ENCODE measurements around the gene GRIA1.

Gene GRIA1

DNA sequence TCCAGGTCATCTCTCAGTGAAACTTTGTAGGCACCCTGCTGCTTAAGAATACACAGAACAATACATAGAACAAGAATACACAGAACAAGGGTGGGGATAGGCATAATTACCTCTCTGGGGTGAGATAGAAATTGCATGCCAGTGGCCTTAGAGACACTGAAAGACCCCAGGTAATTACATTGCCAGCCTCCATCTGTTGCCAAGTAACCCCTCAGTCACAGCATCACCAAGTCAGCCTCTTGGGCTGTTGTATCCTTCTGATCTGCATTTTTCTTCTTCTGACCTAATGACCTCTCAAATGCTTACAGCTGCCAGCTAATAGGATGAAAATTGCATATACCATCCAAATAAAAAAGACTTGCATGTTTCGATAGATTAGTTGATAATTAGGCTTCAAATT, 167.7 kb downstream of the GRIA1 start:
- no peak for DNase-seq (ENCODE audit: low read depth in 2 of 3, low spot score in 2 of 3)

DNA sequence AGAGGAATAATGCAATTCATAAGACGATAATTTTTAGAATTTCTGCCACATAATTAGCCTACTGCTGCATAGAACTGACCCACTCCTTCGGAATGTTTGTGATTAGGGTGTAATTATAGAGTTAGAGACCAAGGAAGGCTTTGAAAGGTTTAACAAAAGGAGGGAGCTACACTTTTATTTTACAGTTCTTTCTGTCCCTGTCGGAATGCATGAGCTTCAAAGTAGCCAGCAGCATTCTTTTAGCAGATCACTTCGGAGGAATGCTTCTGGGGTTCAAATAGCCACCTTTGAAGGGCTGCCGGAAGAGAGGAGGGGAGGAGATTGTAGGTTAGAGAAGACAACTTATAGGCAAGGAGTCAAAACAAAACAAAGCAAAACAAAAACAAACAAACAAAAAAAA, 168.1 kb downstream of the GRIA1 start:
- no peak for DNase-seq (ENCODE audit: low read depth in 2 of 3, low spot score in 2 of 3)

DNA sequence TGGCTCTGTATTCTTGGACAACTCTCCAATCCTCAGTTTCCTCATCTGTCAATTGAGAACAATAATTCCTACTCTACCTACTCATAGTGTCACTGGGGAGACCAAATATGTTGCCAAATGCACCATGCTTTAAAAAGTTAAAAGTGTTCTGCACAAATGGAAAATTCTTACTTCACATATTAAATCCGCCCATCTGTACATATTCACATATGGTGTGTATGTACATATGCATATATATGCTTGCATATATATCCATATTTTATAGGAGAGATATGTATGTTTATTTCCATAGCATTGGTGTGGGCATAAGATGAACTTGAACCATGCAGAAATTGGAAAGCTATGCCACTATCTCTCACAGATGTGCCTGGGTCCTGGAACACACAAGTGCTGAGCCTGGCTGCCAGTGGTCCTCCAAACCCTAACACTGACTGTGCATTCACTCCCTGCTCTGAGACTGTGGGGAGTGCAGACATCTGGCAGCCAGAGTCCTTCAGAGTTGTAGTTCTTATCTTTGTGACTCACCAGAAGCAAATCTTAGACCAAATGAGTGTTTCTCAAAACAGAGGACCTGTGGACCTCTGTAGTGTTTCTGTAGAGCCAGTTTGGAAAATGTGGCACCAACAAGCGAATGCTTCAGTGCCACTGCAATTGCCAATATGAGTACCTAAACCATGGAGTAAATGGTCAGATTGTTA, 168.7 kb downstream of the GRIA1 start:
- no peak for DNase-seq (ENCODE audit: low read depth in 2 of 3, low spot score in 2 of 3)

GRCh38 chr5:153660919-153661318, 170.4 kb downstream of the GRIA1 start:
- no peak for DNase-seq (ENCODE audit: low read depth in 2 of 3, low spot score in 2 of 3)

DNA sequence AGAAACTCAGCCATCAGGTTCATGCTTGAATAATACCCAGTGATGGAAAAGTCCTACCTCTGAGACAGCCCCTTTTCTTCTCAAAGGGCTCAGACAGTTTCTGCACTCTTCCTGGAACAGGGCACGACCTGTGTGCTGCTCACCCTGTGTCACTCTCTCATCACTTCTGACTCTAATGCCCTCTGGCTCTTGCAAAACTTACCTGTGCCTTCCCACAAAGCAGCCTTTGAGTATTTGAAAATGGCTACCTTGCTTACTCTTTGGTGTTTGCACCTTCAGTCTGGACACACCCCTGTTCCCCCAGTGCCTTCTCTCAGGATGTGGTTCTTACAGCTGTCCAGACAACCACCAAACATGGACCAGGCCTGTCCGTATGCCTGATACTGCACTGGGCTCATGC, 171.4 kb downstream of the GRIA1 start:
- no peak for DNase-seq (ENCODE audit: low read depth in 2 of 3, low spot score in 2 of 3)

DNA sequence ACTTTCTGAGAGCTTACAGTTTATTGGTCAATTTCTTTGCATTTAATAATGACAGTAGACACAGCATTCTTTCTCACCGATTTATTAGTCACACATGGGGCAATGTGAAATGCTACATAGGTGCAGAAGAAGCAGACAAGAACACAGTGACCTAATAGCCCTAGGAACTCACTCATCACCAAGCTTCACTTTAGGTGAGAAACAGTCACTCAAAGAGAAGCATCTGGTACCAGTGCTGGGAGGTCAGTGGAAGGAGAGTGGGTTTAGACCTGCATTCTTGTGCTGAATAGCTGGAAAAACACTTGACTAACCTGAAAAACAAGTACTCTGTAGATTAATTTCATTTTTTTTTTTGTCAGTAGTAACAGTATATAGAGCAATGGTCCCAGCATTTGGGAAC, 179.6 kb downstream of the GRIA1 start:
- no peak for DNase-seq (ENCODE audit: low read depth in 2 of 3, low spot score in 2 of 3)

DNA sequence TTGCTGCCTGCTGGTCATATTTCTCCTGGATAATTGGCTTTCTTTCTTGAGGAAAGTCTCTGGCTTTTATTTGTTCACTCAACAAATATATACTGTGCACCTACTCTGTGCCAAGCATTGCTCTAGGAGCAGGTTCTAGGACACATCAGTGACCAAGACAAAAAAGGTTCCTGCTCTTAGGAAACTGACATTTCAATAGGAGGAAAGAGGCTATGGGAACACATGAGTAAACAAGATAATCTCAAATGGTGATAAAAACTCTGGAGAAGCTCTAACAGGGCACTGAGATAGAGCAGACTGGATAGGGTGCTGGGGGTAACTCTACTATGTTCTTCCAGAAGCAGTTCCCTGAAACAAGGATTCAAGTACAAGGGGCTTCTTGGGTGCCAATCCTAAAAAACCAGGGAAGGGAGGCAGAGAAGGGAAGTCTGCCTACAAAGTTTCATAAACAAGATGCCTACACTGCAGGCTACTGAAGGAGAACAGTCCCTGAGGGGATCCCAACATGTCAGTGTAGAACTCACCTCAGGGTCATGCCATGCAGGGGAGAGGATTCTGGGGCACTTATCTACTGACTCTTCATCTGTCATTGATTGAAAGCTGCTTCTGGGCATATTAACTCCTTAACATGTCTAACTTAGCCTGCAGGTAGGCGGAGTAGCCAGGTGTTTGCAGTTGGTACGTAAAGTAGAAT, 181.3 kb downstream of the GRIA1 start:
- no peak for DNase-seq (ENCODE audit: low read depth in 2 of 3, low spot score in 2 of 3)

- no peak for DNase-seq (ENCODE audit: low read depth in 2 of 3, low spot score in 2 of 3)
Measured at GRCh38 chr5:153672347-153673090, 182.0 kb downstream of the GRIA1 start.

- no peak for DNase-seq (ENCODE audit: low read depth in 2 of 3, low spot score in 2 of 3)
Measured at GRCh38 chr5:153674356-153674755, 183.9 kb downstream of the GRIA1 start.

DNA sequence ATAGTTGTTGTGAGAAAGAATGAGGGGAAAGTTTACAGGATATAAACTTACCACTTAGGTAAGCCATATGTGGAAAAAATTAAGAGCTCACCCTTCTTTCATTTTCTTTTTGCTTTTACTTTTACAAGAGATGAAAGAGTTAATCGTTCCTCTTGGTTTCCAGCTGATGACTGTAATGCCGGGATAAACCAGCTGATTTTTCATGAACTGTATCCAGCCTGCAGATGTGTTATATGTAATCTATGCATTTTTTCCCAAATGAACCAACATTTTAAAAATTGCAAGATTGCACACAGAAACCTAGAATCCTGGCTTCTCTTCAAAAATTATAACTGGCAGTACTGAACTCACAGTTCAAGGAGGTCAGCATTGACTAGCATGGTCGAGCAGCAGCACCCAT, 185.9 kb downstream of the GRIA1 start:
- no peak for DNase-seq (ENCODE audit: low read depth in 2 of 3, low spot score in 2 of 3)

GRCh38 chr5:153676821-153677220, 186.4 kb downstream of the GRIA1 start:
- DNase-seq (ENCODE audit: low read depth in 2 of 3, low spot score in 2 of 3): no peak

- DNase-seq (ENCODE audit: low read depth in 2 of 3, low spot score in 2 of 3): no peak
Measured at GRCh38 chr5:153678617-153679329, 188.3 kb downstream of the GRIA1 start.

DNA sequence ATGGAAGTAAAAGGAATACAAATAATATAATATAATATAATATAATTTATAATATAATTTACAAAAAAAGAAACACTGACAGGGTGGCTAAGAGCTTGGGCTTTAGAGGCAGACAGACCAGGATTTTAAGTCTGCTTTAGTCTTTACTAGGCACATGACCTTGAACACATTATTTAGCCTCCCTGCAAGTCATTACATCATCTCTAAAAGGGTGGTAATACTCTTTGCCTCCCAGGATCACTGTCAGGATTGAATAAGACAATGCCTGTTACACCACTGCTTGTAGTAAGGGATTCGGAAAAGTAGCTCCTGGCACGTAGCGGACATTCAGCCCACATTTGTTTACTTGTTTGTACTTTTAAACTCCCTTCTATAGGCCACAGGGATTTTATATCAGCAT, 199.8 kb downstream of the GRIA1 start:
- no peak for DNase-seq (ENCODE audit: low read depth in 2 of 3, low spot score in 2 of 3)

DNA sequence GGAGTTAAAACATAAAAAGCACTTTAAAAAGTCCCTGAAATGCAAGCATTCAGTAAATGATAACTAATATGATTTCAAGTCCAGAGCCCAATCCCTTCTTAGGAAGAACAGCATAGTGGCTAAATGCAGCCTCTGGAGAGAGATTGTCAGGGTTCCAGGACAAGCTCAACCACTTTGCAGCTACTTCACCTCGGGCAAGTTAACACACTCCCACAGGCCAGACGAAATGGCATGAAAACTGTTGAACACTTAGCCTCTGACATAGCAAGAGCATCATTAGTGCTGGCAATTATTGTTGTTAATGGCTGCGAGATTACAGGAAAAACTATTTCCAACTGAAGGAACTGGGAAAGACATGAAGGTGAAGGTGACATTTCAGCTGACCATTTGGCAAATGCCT, 205.8 kb downstream of the GRIA1 start:
- no peak for DNase-seq (ENCODE audit: low read depth in 2 of 3, low spot score in 2 of 3)

DNA sequence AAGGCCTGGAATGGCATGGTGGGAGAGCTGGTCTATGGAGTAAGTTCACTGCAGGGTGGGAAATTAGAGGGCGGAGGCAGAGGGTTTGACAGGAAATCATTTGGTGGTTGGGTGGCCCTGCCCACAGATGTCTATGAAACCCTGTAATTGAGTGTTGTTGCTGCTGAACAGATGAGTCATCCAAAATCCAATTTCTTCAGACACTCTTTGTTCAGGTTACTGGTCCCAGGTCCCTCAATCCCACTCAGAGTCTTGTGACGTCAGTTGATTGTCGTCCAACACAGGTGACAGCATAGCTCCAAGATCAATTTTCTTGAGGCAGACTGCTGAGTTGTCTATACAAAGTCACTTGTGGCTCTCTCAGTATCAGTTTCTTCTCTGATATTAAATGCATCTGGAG, 208.6 kb downstream of the GRIA1 start:
- no peak for DNase-seq (ENCODE audit: low read depth in 2 of 3, low spot score in 2 of 3)

DNA sequence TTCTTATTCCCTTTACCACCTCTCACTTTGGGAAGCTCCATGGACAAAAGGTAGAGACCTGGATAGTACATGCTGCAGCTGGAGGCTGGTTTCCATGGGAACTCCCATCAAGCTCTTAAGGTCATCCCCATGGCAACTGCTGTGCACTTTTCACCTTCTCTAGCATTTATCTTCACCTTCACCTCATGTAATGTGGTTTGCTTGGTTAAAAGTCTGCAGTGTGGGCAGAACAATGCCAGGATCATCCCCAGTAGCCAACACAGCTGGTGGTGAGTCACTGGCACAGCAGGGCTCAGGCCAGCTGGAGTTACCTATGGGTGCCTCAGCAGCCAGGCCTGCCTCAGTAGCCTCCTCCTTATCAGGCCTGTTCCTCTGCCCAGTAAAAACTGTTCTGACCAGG, 210.5 kb downstream of the GRIA1 start:
- no peak for DNase-seq (ENCODE audit: low read depth in 2 of 3, low spot score in 2 of 3)

DNA sequence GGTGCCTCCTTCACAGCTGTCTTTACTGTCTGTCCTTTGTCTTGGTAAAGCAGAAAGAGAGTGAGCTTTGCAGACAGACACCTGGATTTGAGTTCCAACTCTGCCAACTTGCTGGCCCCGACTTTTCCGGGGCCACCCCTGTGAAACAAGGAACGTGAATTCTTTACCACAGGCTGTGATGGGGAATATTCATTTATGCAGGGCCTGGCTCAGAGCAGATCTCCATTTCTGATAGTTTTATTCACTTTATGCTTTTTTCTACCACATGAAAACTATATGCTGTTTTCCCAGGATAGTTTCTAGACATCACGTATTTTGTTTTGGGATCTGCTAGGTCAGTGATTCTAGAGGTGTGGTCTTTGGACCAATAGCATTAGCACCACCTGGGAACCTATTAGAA, 211.8 kb downstream of the GRIA1 start:
- DNase-seq (ENCODE audit: low read depth in 2 of 3, low spot score in 2 of 3): no peak

DNA sequence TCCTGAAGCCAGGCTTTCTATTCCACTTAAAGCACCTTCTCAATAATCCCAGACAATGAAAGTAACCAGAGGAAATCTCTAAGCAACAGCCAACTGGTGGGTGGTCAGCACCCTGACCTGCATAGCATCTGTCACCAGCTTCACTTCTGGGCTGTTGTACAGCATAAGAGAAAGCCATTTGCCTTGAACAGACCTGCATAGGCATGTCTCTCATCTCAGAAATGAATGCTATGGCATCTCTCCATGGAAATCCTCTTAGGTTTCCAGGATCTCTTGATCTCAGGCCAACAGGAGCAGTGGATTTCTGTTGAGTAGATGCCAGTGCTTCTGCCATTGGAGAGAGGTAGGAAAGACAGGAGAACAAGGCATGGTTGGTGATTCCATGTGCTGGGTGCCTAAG, 213.6 kb downstream of the GRIA1 start:
- no peak for DNase-seq (ENCODE audit: low read depth in 2 of 3, low spot score in 2 of 3)

- no peak for DNase-seq (ENCODE audit: low read depth in 2 of 3, low spot score in 2 of 3)
Measured at GRCh38 chr5:153707626-153708025, 217.2 kb downstream of the GRIA1 start.

- DNase-seq (ENCODE audit: low read depth in 2 of 3, low spot score in 2 of 3): no peak
Measured at GRCh38 chr5:153711755-153712154, 221.3 kb downstream of the GRIA1 start.

GRCh38 chr5:153712946-153713345, 222.5 kb downstream of the GRIA1 start:
- DNase-seq (ENCODE audit: low read depth in 2 of 3, low spot score in 2 of 3): no peak

DNA sequence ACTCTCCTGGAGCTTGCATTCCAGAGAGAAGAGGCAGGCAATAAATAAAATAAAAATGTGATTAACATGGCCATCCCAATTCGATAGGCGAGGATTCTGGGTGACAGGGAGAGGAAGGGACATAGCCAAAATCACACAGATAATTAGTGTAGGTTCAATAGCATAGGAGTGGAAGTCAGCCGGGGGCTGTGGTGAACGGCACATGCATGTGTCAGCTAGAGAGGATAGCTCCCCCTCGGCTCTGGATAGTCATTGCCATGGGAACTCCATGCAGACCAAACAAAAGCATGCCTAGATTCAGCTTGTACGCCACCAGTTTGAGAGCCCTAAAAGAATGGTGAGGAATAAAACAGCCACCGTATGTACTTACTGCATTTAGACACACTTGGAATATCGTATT, 223.5 kb downstream of the GRIA1 start:
- DNase-seq (ENCODE audit: low read depth in 2 of 3, low spot score in 2 of 3): no peak
